ENCODE measurements around the gene APCS. TPM values are rescaled to one million over a fixed set of nuclear protein-coding genes. Genes with fewer than 3 reads are reported as not detected.

APCS gene
- total and polyA plus RNA-seq, 2 of the 8 experiments (the other 6 are each of a cell fraction or from before 2014, with no cell fraction given): not detected

GRCh38 chr1:159554261-159554660, 33.4 kb upstream of the APCS start (continued):
- no peak for TF ChIP-seq RBBP5 (IDR thresholded peaks at IDR 0.05; ENCODE audit: borderline replicate concordance, low read depth, low read length)
- no peak for TF ChIP-seq SIRT6 (IDR thresholded peaks at IDR 0.05; ENCODE audit: low read length)
- TF ChIP-seq NANOG (IDR thresholded peaks at IDR 0.05; ENCODE audit: insufficient read depth, low read depth, low read length, poor library complexity, severe bottlenecking): no peak
- no peak for TF ChIP-seq MAFK (IDR thresholded peaks at IDR 0.05; ENCODE audit: low read depth, low read length)

Data from H1 (cell line).